Measurements from ENCODE around the gene FUCA2.
"Not testable (repeated sequence)": the region's sequence is repeated elsewhere in the genome, so short reads cannot be mapped to it uniquely, and the experiment has no call there.

Gene FUCA2

DNA sequence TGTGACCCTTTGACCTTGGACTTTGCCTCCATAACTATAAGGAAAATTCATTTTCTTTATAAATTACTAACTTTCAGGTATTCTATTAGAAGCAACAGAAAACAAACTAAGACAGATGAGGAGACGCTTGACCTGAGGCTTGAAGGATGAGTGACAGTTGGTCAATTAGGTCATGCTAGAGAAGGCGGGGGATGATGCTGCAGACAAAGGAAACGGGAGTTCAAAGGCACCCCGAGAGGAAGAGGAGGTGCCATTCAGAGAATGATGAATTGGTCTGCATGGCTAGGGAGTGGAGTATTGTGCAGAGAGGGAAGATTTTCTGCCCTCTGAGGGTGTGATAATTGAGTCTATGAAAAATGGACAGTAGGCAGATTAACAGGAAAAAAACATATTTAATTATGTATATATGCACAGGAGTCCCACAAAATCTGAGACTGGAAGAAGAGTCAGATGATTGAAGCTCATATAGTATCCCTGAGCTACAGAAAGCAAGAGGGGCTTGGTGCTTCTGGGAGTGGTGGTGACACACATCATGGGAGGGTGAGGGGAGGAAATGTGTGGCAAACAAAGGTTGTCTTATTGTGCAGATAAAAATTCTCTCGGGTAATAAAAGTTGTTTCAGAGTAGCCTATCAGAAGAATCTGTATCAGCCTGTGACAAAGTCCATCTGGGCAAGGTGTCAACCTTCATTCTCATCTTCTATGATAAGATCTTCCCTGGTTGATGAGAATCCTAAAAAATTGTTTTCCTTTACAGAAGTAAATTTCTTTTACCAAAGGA, 20.4 kb upstream of the FUCA2 start:
- DNase-seq, result no peak

DNA sequence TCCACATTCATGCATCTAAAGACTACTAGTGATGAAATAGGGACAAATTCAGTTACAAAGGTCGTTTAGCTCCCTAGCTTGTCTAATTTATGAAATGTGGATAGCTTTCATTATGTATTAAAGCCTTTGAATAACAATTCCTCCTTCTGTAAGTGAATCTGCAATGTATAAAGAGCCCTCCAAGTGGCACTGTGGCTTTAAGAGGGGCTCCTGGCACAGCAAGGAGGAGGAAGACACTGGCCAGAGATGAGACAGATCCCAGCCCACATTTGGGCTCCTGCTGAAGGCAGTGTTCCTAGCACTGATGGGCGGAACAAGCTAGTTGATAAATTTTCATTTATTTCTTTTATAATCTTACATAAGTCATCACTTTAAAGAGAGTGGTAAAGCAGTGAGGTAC, 17.6 kb upstream of the FUCA2 start:
- no peak for DNase-seq

GRCh38 chr6:143528164-143528811, 16.8 kb upstream of the FUCA2 start:
- DNase-seq, result no peak

DNA sequence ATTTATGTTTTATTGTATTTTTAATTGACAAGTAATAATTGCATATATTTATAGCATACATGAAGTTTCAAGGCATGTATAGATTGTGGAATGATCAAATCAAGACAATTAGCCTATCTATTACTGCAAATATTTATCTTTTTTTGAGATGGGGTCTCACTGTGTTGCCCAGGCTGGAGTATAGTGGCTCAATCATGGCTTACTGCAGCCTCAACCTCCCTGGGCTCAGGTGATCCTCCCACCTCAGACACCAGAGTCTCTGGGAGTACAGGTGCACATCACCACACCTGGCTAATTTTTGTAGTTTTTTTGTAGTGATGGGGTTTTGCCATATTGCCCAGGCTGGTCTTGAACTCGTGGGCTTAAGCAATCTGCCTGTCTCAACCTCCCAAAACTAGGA, 16.2 kb upstream of the FUCA2 start:
- DNase-seq, result no peak

DNA sequence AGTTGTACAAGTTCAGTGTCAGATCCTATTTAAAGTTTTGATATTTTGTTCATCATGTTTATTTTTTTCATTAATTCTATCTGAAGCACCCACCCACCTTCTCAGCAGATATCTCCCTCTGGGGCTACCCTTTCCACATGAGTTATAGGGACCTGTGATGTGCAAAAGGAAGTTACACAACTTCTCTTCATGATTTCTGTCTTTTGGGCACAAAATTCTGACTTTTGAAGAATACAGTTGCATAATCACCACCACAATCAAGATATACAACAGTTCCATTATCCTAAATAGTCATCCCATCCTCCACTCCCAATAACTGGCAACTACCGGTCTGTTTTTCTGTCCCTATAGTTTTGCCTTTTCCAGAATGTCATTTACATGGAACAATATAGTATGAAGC, 13.8 kb upstream of the FUCA2 start:
- no peak for DNase-seq

DNA sequence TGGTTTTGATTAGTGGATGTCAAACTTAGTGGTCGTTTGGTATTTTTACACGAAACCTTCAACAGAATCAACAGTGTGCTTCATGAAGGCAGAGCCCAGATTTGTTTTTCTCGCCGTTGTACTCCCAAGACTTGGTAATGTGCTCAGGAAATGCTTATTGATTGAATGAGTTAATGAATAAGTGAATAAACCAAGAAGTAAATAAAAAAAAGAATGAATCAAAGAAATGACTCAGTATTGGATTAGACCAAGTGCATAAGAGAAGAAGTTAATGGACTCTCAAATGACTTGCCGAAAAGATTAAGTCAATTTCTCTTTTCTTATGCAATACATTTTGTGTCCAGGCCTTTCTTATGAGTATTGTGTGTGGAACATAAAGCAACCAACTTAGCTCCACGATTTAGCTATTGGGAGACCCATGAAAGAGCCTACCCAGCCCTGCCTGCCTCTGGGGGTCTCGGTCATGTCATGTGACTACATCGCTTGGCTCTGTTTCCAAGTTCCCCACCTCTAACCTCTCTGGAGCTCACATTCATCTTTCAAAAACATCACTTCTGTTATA, 10.6 kb upstream of the FUCA2 start:
- DNase-seq, result no peak

- no peak for DNase-seq
These were observed 5.9 kb upstream of the FUCA2 start for GRCh38 chr6:143517447-143517773.

- DNase-seq, result no peak
These were observed 5.3 kb upstream of the FUCA2 start for GRCh38 chr6:143516690-143517446.

DNA sequence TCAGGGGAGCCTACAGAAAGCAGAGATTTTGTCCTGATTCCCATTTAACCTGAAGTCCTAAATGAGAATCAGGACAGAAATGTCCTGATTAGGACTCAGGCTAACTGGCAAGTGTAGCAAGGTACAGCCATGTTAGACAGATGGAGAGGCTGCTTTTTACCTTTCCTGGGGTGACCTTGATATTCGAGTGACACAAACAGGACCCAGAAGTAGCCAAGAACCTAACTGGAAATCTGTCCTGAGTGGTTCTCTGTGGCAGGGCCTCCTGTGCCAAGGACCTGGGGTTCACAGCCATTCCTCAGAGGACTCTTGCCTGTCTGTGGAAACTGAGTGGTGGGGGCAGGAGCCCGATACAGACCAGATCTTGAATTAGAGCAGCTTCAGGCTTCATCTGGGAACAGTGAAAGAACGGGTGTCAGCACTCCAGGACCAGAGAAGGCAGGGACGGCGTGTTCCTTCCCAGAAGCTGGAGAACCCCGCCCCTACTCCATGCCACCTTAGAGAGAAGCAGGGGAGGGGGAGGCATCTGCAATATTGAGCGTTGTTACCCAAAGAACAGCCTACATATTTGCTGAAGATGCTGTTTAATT, 4.3 kb upstream of the FUCA2 start:
- no peak for DNase-seq

GRCh38 chr6:143515061-143515760, 3.7 kb upstream of the FUCA2 start:
- no peak for DNase-seq

DNA sequence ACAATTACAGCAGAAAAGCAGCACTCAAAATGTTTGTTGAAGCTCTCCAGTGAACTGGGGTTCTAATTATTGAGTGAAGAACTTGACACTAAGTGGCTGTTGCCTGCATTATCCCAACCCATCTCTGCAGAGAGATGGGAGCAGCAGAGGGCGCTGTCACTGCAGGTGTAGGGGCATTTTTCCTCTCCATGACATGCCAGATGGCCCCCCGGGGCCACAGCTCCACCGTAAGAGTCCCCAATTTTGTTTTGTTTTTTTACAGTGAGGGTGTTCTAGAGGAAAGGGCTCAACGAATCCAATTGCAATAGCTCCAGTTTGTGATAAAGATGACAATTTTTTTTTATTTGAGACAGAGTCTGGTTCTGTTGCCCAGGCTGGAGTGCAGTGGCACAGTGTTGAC, 1.9 kb upstream of the FUCA2 start:
- peak; percentile 82 for DNase-seq

- not testable (repeated sequence) for DNase-seq
These were observed 1.2 kb downstream of the FUCA2 start for GRCh38 chr6:143510326-143510725.

GRCh38 chr6:143507358-143508145, 4.0 kb downstream of the FUCA2 start:
- DNase-seq, result no peak

- DNase-seq, result no peak
These were observed 4.9 kb downstream of the FUCA2 start for GRCh38 chr6:143506620-143507019.

DNA sequence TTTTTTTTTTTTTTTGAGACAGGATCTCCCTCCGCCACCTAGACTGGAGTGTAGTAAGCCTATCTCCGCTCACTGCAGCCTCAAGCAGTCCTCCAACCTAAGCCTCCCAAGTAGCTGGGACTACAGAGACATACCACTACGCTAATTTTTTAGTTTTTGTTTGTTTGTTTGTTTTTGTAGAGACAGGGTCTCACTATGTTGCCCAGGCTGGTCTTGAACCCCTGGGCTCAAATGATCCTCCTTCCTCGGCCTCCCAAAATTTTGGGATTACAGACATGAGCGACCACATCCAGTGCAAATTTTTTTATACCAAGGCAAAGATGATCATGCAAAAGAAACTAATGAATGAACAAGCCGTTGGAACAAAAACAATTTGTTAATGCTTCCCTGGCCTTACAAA, 5.3 kb downstream of the FUCA2 start:
- DNase-seq, result no peak

DNA sequence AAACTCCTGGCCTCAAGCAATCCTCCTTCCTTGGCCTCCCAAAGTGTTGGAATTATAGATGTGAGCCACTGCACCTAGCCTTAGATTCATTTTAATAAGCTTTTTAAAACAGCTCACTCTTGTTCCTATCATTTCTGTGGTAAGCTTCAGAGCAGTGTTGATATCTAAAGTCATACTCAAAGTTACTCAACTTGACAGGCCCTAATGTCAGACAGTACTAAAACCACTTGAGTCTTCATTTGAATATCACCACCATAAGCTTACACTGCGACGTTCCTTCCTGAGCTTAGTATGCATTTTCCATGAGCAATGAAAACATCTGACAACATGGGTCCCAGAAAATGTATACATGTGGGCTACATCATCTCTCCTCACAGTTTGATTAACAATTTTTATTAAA, 6.0 kb downstream of the FUCA2 start:
- DNase-seq, result no peak

GRCh38 chr6:143505111-143505510, 6.4 kb downstream of the FUCA2 start:
- no peak for DNase-seq

DNA sequence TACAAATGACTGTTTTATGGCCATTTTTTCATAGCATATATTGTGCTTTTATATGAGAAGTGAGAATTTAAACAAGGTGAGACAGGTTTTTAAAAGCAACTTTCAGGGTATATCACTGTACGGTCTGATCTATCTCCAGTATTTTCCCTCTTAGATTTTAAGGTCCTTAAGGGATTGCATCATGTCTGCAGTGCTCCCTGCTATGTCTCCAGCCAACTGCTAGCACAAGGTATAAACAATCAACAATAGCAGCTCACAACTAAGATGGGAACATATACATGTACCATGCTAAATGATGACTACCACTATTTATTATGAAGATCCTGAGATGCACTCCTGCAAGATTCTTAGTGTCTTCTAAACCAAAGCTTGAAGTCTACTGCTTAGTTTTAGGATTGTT, 7.2 kb downstream of the FUCA2 start:
- no peak for DNase-seq

DNA sequence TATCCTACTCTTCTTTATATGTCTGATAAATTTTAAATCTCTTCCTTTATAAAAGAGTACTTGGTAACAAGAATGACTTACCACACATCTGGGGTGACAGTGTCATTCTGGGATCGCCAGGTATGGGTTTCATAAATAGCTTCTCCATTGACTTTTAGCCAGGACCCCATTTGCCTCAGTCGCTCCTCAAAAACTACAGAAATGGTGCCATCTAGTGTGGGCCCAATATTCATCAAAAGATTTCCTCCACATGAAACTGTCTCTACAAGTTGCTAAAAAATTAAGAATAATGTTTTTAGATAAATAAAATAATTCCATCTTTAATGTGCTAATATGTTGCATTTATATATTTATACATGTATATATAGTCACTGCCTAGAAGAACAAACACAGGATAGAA, 9.7 kb downstream of the FUCA2 start:
- no peak for DNase-seq

DNA sequence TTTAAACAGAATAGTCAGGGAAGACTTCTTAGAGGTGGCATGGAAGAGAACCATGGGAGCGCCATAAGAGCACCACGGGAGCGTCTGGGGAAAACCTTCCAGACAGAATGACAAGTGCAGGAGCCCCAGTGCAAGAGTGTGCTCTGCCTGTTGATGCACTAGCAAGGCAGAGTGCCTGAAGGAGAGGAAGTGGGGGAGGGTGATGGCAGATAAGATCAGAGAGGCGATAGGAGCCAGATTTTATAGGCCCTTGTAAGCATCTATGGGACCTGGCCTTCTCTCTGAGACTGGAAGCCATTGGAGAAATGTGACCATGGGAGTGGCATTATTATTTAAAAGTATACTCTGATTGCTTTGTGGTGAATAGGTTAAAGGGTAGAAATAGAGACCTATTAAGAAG, 13.1 kb downstream of the FUCA2 start:
- DNase-seq, result no peak

DNA sequence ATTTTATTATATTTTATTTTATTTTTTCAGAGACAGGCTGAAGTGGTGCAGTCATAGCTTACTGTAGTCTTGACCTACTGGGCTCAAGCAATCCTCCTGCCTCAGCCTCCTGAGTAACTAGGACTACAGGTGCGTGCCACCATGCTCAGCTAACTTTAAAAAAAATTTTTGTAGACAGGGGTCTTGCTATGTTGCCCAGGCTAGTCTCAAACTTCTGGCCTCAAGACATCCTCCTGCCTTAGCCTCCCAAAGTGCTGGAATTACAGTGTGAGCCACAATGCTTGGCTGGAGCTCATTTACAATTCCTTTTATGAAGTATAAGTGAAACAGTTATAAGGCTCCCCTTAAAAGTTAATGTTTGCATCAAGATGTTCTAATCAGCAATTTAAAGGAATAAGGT, 14.5 kb downstream of the FUCA2 start:
- no peak for DNase-seq

- no peak for DNase-seq
These were observed 20.7 kb downstream of the FUCA2 start for GRCh38 chr6:143490775-143491174.

Data from NCI-H2227 treated with DMSO at 0.1 percent for 48 hours (cell line).